ENCODE results near the gene HLF.

Gene HLF

GRCh38 chr17:55311767-55312375, 47.1 kb downstream of the HLF start:
- no CpG with 5 or more reads among the region's 7 CpGs for WGBS, 2 donors (ENCODE audit: extremely low coverage in 2 of 2, insufficient read length in 2 of 2, insufficient replicate concordance in 1 of 2)
- H2AFZ ChIP-seq (ENCODE audit: low read length): no peak overlapping the region
- DNase-seq (ENCODE audit: low spot score): no peak
- no peak overlapping the region for H3K27ac ChIP-seq (replicated peaks; ENCODE audit: low read length)
- H2BK5ac ChIP-seq (ENCODE audit: low read length): no peak overlapping the region
- no peak overlapping the region for H3K14ac ChIP-seq (ENCODE audit: low read length)
- H4K91ac ChIP-seq (ENCODE audit: low read depth, low read length, poor library complexity): no peak overlapping the region
- H3K4me3 ChIP-seq (ENCODE audit: low read length in 2 of 2): no peak overlapping the region
- no peaks in the 10 kb centered on the region for H3K9me3 ChIP-seq (replicated peaks in 1 of 2; ENCODE audit: control insufficient read depth in 2 of 2, insufficient read depth in 1 of 2, low read depth in 1 of 2, low read length in 2 of 2)
- no peak overlapping the region for H2BK15ac ChIP-seq (ENCODE audit: low read length)
- peaks cover 0 to 4% (median 0%) of the 10 kb centered on the region in 3 experiments for H3K27me3 ChIP-seq (ENCODE audit: control insufficient read depth in 3 of 3, insufficient read depth in 3 of 3, low read depth in 1 of 3, low read length in 3 of 3)
- H3K18ac ChIP-seq (ENCODE audit: low read length): no peak overlapping the region
- no peak overlapping the region for H4K8ac ChIP-seq (ENCODE audit: low read depth, low read length)
- H2BK120ac ChIP-seq (ENCODE audit: low read depth, low read length): no peak overlapping the region
- H3K4me2 ChIP-seq (ENCODE audit: insufficient read depth, low read length, poor library complexity, severe bottlenecking): no peak overlapping the region
- H3K36me3 ChIP-seq (replicated peaks in 1 of 2; ENCODE audit: control insufficient read depth in 2 of 2, insufficient read depth in 2 of 2, low read length in 2 of 2): no peaks in the 10 kb centered on the region
- H3K4me1 ChIP-seq (ENCODE audit: control insufficient read depth in 2 of 2, insufficient read depth in 1 of 2, low read depth in 1 of 2, low read length in 2 of 2): peaks cover 0 to 4% of the 10 kb centered on the region in 2 donors
- no peak overlapping the region for H2AK5ac ChIP-seq (ENCODE audit: low read depth, low read length)
- no peak overlapping the region for H3K4ac ChIP-seq (ENCODE audit: low read length)
- no peak overlapping the region for H2BK12ac ChIP-seq (ENCODE audit: low read length)
- H3K9ac ChIP-seq (ENCODE audit: low read depth, low read length, poor library complexity): no peak overlapping the region
- H3K23ac ChIP-seq (ENCODE audit: low read depth, low read length, poor library complexity): no peak overlapping the region
- H3K79me1 ChIP-seq (ENCODE audit: low read depth, low read length): no peaks in the 10 kb centered on the region

- H3K79me1 ChIP-seq (ENCODE audit: low read depth, low read length): no peaks in the 10 kb centered on the region
- H2BK5ac ChIP-seq (ENCODE audit: low read length): no peak overlapping the region
- no peak overlapping the region for H3K14ac ChIP-seq (ENCODE audit: low read length)
- no peak overlapping the region for H3K9ac ChIP-seq (ENCODE audit: low read depth, low read length, poor library complexity)
- H3K4me2 ChIP-seq (ENCODE audit: insufficient read depth, low read length, poor library complexity, severe bottlenecking): no peak overlapping the region
- H3K18ac ChIP-seq (ENCODE audit: low read length): no peak overlapping the region
- H3K4me3 ChIP-seq (ENCODE audit: low read length in 2 of 2): no peak overlapping the region
- H2AK5ac ChIP-seq (ENCODE audit: low read depth, low read length): no peak overlapping the region
- H3K9me3 ChIP-seq (replicated peaks in 1 of 2; ENCODE audit: control insufficient read depth in 2 of 2, insufficient read depth in 1 of 2, low read depth in 1 of 2, low read length in 2 of 2): no peaks in the 10 kb centered on the region
- peaks cover 0 to 4% of the 10 kb centered on the region in 2 donors for H3K4me1 ChIP-seq (ENCODE audit: control insufficient read depth in 2 of 2, insufficient read depth in 1 of 2, low read depth in 1 of 2, low read length in 2 of 2)
- peaks cover 0 to 4% (median 0%) of the 10 kb centered on the region in 3 experiments for H3K27me3 ChIP-seq (ENCODE audit: control insufficient read depth in 3 of 3, insufficient read depth in 3 of 3, low read depth in 1 of 3, low read length in 3 of 3)
- H2BK120ac ChIP-seq (ENCODE audit: low read depth, low read length): no peak overlapping the region
- no peak overlapping the region for H3K23ac ChIP-seq (ENCODE audit: low read depth, low read length, poor library complexity)
- H3K27ac ChIP-seq (replicated peaks; ENCODE audit: low read length): no peak overlapping the region
- no peak overlapping the region for H4K91ac ChIP-seq (ENCODE audit: low read depth, low read length, poor library complexity)
- no peak overlapping the region for H2BK12ac ChIP-seq (ENCODE audit: low read length)
- no peak overlapping the region for H4K8ac ChIP-seq (ENCODE audit: low read depth, low read length)
- DNase-seq (ENCODE audit: low spot score): no peak
- H2AFZ ChIP-seq (ENCODE audit: low read length): no peak overlapping the region
- no peaks in the 10 kb centered on the region for H3K36me3 ChIP-seq (replicated peaks in 1 of 2; ENCODE audit: control insufficient read depth in 2 of 2, insufficient read depth in 2 of 2, low read length in 2 of 2)
- H3K4ac ChIP-seq (ENCODE audit: low read length): no peak overlapping the region
- no CpG with 5 or more reads among the region's 3 CpGs for WGBS, 2 donors (ENCODE audit: extremely low coverage in 2 of 2, insufficient read length in 2 of 2, insufficient replicate concordance in 1 of 2)
- H2BK15ac ChIP-seq (ENCODE audit: low read length): no peak overlapping the region
These were observed 48.1 kb downstream of the HLF start for GRCh38 chr17:55312852-55313251.

GRCh38 chr17:55314061-55314783, 49.5 kb downstream of the HLF start:
- Histone ChIP-seq H4K91ac (ENCODE audit: low read depth, low read length, poor library complexity) (no peak overlapping the region), H3K4me2 (ENCODE audit: insufficient read depth, low read length, poor library complexity, severe bottlenecking) (no peak overlapping the region), H2AK5ac (ENCODE audit: low read depth, low read length) (no peak overlapping the region), H3K4ac (ENCODE audit: low read length) (no peak overlapping the region), H3K9me3 (replicated peaks in 1 of 2; ENCODE audit: control insufficient read depth in 2 of 2, insufficient read depth in 1 of 2, low read depth in 1 of 2, low read length in 2 of 2) (no peaks in the 10 kb centered on the region), H3K27me3 (ENCODE audit: control insufficient read depth in 3 of 3, insufficient read depth in 3 of 3, low read depth in 1 of 3, low read length in 3 of 3) (peaks cover 0 to 4% (median 0%) of the 10 kb centered on the region in 3 experiments), H2BK15ac (ENCODE audit: low read length) (no peak overlapping the region), H3K79me1 (ENCODE audit: low read depth, low read length) (no peaks in the 10 kb centered on the region), H3K36me3 (replicated peaks in 1 of 2; ENCODE audit: control insufficient read depth in 2 of 2, insufficient read depth in 2 of 2, low read length in 2 of 2) (no peaks in the 10 kb centered on the region), H3K4me3 (ENCODE audit: low read length in 2 of 2) (no peak overlapping the region), H2BK5ac (ENCODE audit: low read length) (no peak overlapping the region), H4K8ac (ENCODE audit: low read depth, low read length) (no peak overlapping the region), H2BK12ac (ENCODE audit: low read length) (no peak overlapping the region), H2AFZ (ENCODE audit: low read length) (no peak overlapping the region), H3K23ac (ENCODE audit: low read depth, low read length, poor library complexity) (no peak overlapping the region), H2BK120ac (ENCODE audit: low read depth, low read length) (no peak overlapping the region), H3K4me1 (ENCODE audit: control insufficient read depth in 2 of 2, insufficient read depth in 1 of 2, low read depth in 1 of 2, low read length in 2 of 2) (no peaks in the 10 kb centered on the region), H3K27ac (replicated peaks; ENCODE audit: low read length) (no peak overlapping the region), H3K18ac (ENCODE audit: low read length) (no peak overlapping the region), H3K9ac (ENCODE audit: low read depth, low read length, poor library complexity) (no peak overlapping the region), H3K14ac (ENCODE audit: low read length) (no peak overlapping the region)
- DNase-seq (ENCODE audit: low spot score): no peak
- WGBS, 2 donors (ENCODE audit: extremely low coverage in 2 of 2, insufficient read length in 2 of 2, insufficient replicate concordance in 1 of 2): no CpG with 5 or more reads among the region's 8 CpGs

- peaks cover 0 to 4% (median 0%) of the 10 kb centered on the region in 3 experiments for H3K27me3 ChIP-seq (ENCODE audit: control insufficient read depth in 3 of 3, insufficient read depth in 3 of 3, low read depth in 1 of 3, low read length in 3 of 3)
- no peaks in the 10 kb centered on the region for H3K79me1 ChIP-seq (ENCODE audit: low read depth, low read length)
- H3K4me2 ChIP-seq (ENCODE audit: insufficient read depth, low read length, poor library complexity, severe bottlenecking): no peak overlapping the region
- H2BK120ac ChIP-seq (ENCODE audit: low read depth, low read length): no peak overlapping the region
- no peak overlapping the region for H4K8ac ChIP-seq (ENCODE audit: low read depth, low read length)
- no peaks in the 10 kb centered on the region for H3K36me3 ChIP-seq (replicated peaks in 1 of 2; ENCODE audit: control insufficient read depth in 2 of 2, insufficient read depth in 2 of 2, low read length in 2 of 2)
- no CpG with 5 or more reads among the region's 8 CpGs for WGBS, 2 donors (ENCODE audit: extremely low coverage in 2 of 2, insufficient read length in 2 of 2, insufficient replicate concordance in 1 of 2)
- no peak overlapping the region for H3K23ac ChIP-seq (ENCODE audit: low read depth, low read length, poor library complexity)
- no peak overlapping the region for H3K4me3 ChIP-seq (ENCODE audit: low read length in 2 of 2)
- H2AK5ac ChIP-seq (ENCODE audit: low read depth, low read length): no peak overlapping the region
- H3K9me3 ChIP-seq (replicated peaks in 1 of 2; ENCODE audit: control insufficient read depth in 2 of 2, insufficient read depth in 1 of 2, low read depth in 1 of 2, low read length in 2 of 2): no peaks in the 10 kb centered on the region
- H2BK15ac ChIP-seq (ENCODE audit: low read length): no peak overlapping the region
- H3K4ac ChIP-seq (ENCODE audit: low read length): no peak overlapping the region
- H3K14ac ChIP-seq (ENCODE audit: low read length): no peak overlapping the region
- H3K27ac ChIP-seq (replicated peaks; ENCODE audit: low read length): no peak overlapping the region
- H4K91ac ChIP-seq (ENCODE audit: low read depth, low read length, poor library complexity): no peak overlapping the region
- no peak overlapping the region for H3K9ac ChIP-seq (ENCODE audit: low read depth, low read length, poor library complexity)
- H3K4me1 ChIP-seq (ENCODE audit: control insufficient read depth in 2 of 2, insufficient read depth in 1 of 2, low read depth in 1 of 2, low read length in 2 of 2): no peaks in the 10 kb centered on the region
- H2AFZ ChIP-seq (ENCODE audit: low read length): no peak overlapping the region
- no peak for DNase-seq (ENCODE audit: low spot score)
- H2BK5ac ChIP-seq (ENCODE audit: low read length): no peak overlapping the region
- H3K18ac ChIP-seq (ENCODE audit: low read length): no peak overlapping the region
- no peak overlapping the region for H2BK12ac ChIP-seq (ENCODE audit: low read length)
These were observed 50.2 kb downstream of the HLF start for GRCh38 chr17:55314784-55315491.

Data from neuronal stem cell (in vitro differentiated cells).